DND-41 (cell line): ENCODE measurements around the gene GPR39.

Experiments
- EZH2 ChIP-seq: IDR thresholded peaks from 3 replicates; pipeline ENCODE4 v1.6.1; 2012; ENCODE audit warnings: borderline replicate concordance, low read depth, mild to moderate bottlenecking, moderate library complexity, low read length, inconsistent platforms; ENCODE audit not compliant: severe bottlenecking
- TF ChIP-seq, protein P1 (sequence below): IDR thresholded peaks from 2 replicates; pipeline ENCODE4 v1.5.1; 2012; ENCODE audit warnings: borderline replicate concordance, low read length, moderate library complexity, mild to moderate bottlenecking; ENCODE audit not compliant: poor library complexity, severe bottlenecking; ENCODE audit errors: extremely low read depth

- TF ChIP-seq, protein P1, sequence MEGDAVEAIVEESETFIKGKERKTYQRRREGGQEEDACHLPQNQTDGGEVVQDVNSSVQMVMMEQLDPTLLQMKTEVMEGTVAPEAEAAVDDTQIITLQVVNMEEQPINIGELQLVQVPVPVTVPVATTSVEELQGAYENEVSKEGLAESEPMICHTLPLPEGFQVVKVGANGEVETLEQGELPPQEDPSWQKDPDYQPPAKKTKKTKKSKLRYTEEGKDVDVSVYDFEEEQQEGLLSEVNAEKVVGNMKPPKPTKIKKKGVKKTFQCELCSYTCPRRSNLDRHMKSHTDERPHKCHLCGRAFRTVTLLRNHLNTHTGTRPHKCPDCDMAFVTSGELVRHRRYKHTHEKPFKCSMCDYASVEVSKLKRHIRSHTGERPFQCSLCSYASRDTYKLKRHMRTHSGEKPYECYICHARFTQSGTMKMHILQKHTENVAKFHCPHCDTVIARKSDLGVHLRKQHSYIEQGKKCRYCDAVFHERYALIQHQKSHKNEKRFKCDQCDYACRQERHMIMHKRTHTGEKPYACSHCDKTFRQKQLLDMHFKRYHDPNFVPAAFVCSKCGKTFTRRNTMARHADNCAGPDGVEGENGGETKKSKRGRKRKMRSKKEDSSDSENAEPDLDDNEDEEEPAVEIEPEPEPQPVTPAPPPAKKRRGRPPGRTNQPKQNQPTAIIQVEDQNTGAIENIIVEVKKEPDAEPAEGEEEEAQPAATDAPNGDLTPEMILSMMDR = no peak
- no peak for TF ChIP-seq EZH2
These were observed 251.1 kb downstream of the GPR39 start for GRCh38 chr2:132667706-132668105.
